Measurements from ENCODE around the gene SLC17A5. TPM values are rescaled to one million over a fixed set of nuclear protein-coding genes. Genes with fewer than 3 reads are reported as not detected.

The SLC17A5 gene
- total RNA-seq, 2 experiments from 2014 or later: 1.7 to 2.0 TPM

- peaks cover 18% of the 10 kb centered on the region for H3K4me1 Mint-ChIP-seq (ENCODE audit: low read depth)
- no peaks in the 10 kb centered on the region for H3K27me3 Mint-ChIP-seq (ENCODE audit: low read depth)
- no peak overlapping the region for H3K27ac Mint-ChIP-seq
- DNase-seq: peak; percentile 11
- no peaks in the 10 kb centered on the region for H3K36me3 Mint-ChIP-seq (ENCODE audit: low read depth)
- intact Hi-C loops (cut with micrococcal nuclease): no loop called here
- H3K9me3 Mint-ChIP-seq: no peaks in the 10 kb centered on the region
- H3K4me3 Mint-ChIP-seq: no peak overlapping the region
- CTCF ChIA-PET: no interaction called here
These were observed 3.4 kb upstream of the SLC17A5 start for GRCh38 chr6:73657201-73657600.

- H3K36me3 Mint-ChIP-seq (ENCODE audit: low read depth): no peaks in the 10 kb centered on the region
- DNase-seq: no peak
- intact Hi-C loops (cut with micrococcal nuclease): no loop called here
- CTCF ChIA-PET: no interaction called here
- H3K27me3 Mint-ChIP-seq (ENCODE audit: low read depth): no peaks in the 10 kb centered on the region
- no peak overlapping the region for H3K4me3 Mint-ChIP-seq
- no peak overlapping the region for H3K27ac Mint-ChIP-seq
- peaks cover 18% of the 10 kb centered on the region for H3K4me1 Mint-ChIP-seq (ENCODE audit: low read depth)
- H3K9me3 Mint-ChIP-seq: no peaks in the 10 kb centered on the region
These were observed 2.8 kb upstream of the SLC17A5 start for GRCh38 chr6:73656531-73657145.

DNA sequence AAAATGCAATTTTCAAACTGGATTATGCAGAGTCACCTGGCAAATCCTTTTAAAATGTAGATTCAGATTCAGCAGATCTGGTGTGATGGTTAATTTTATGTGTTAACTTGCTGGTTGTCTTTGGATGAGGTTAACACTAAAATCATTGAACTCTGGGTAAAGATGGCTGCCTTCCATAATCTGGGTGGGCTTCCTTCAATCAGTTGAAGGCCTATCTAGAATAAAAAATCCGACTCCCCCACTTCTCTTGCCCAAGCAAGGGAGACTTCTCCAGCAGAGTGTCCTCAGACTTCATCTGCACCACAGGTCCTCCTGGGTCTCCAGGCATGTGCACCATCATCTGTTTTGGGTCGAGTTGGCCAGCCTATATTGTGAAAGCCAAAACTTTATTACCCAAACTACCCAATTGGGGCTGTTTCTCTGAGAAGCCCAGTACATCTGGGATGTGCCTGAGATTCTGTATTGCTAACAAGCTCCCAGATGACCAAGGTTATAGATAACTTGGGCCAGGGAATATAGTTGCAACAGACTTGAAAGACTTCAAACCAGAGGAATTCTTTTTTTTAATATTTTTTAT lies 1.6 kb upstream of the SLC17A5 start:
- no peak for DNase-seq
- Mint-ChIP-seq H3K9me3 (no peaks in the 10 kb centered on the region), H3K27me3 (ENCODE audit: low read depth) (no peaks in the 10 kb centered on the region), H3K36me3 (ENCODE audit: low read depth) (no peaks in the 10 kb centered on the region), H3K4me1 (ENCODE audit: low read depth) (peaks cover 18% of the 10 kb centered on the region), H3K4me3 (peak overlapping the region; percentile 32), H3K27ac (no peak overlapping the region)
- intact Hi-C loops (cut with micrococcal nuclease): loop anchor here (2.0 kb wide), 1 partner anchor 67 kb away; no protein-coding TSS in a partner anchor
- CTCF ChIA-PET: interaction anchor here (4.0 kb wide), 1 partner anchor 77 kb away, joined by 22 read pairs; no protein-coding TSS in a partner anchor

- Mint-ChIP-seq H3K4me3 (peak overlapping the region; percentile 92), H3K27me3 (ENCODE audit: low read depth) (no peaks in the 10 kb centered on the region), H3K4me1 (ENCODE audit: low read depth) (peaks cover 17% of the 10 kb centered on the region), H3K36me3 (ENCODE audit: low read depth) (peaks cover 3% of the 10 kb centered on the region), H3K27ac (peak overlapping the region; percentile 86), H3K9me3 (no peaks in the 10 kb centered on the region)
- peak; percentile 83 for DNase-seq
- CTCF ChIA-PET: interaction anchor here (0.6 to 4.0 kb wide), 13 partner anchors 9 to 189 kb away, joined by 3 to 22 read pairs (median 5); partner anchors contain the start of gene EEF1A1
- intact Hi-C loops (cut with micrococcal nuclease): loop anchor here (1.0 to 5.0 kb wide), 8 partner anchors 43 to 1949 kb away; partner anchors contain the start of genes KCNQ5, SENP6 and TMEM30A
These were observed 888 bp downstream of the SLC17A5 start for GRCh38 chr6:73652637-73653570.

GRCh38 chr6:73649783-73650182 lies 4.0 kb downstream of the SLC17A5 start:
- H3K27ac Mint-ChIP-seq: no peak overlapping the region
- peaks cover 11% of the 10 kb centered on the region for H3K4me1 Mint-ChIP-seq (ENCODE audit: low read depth)
- H3K27me3 Mint-ChIP-seq (ENCODE audit: low read depth): no peaks in the 10 kb centered on the region
- CTCF ChIA-PET: interaction anchor here (0.6 kb wide), 1 partner anchor 112 kb away, joined by 3 read pairs; no protein-coding TSS in a partner anchor
- intact Hi-C loops (cut with micrococcal nuclease): loop anchor here (5.0 kb wide), 2 partner anchors 1027 to 1953 kb away; partner anchors contain the start of genes KCNQ5 and SENP6
- H3K36me3 Mint-ChIP-seq (ENCODE audit: low read depth): peaks cover 3% of the 10 kb centered on the region
- DNase-seq: no peak
- H3K4me3 Mint-ChIP-seq: no peak overlapping the region
- no peaks in the 10 kb centered on the region for H3K9me3 Mint-ChIP-seq

DNA sequence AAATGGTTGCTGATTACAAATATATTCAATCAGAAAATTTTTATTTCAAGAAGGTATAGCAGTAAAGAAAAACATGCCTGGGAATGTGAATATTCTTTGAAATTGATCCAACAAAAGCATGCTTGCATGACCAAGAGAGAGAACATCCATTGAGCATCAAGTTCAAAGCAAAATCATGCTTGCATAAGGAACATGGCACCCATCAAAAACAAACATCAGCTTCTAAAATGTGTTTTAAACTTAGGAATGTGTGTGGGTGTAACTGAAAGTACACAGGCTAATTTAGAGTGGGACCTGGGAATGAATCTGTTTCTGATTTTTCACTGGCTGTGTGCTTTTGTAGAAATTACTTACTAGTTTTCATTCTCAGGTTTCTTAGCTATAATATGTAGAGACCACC lies 5.6 kb downstream of the SLC17A5 start:
- CTCF ChIA-PET: interaction anchor here (0.9 to 1.1 kb wide), 3 partner anchors 11 to 1032 kb away, joined by 3 read pairs; no protein-coding TSS in a partner anchor
- no peaks in the 10 kb centered on the region for H3K27me3 Mint-ChIP-seq (ENCODE audit: low read depth)
- H3K4me1 Mint-ChIP-seq (ENCODE audit: low read depth): peaks cover 9% of the 10 kb centered on the region
- H3K36me3 Mint-ChIP-seq (ENCODE audit: low read depth): peaks cover 3% of the 10 kb centered on the region
- no peak for DNase-seq
- no peak overlapping the region for H3K4me3 Mint-ChIP-seq
- intact Hi-C loops (cut with micrococcal nuclease): no loop called here
- H3K27ac Mint-ChIP-seq: no peak overlapping the region
- no peaks in the 10 kb centered on the region for H3K9me3 Mint-ChIP-seq

DNA sequence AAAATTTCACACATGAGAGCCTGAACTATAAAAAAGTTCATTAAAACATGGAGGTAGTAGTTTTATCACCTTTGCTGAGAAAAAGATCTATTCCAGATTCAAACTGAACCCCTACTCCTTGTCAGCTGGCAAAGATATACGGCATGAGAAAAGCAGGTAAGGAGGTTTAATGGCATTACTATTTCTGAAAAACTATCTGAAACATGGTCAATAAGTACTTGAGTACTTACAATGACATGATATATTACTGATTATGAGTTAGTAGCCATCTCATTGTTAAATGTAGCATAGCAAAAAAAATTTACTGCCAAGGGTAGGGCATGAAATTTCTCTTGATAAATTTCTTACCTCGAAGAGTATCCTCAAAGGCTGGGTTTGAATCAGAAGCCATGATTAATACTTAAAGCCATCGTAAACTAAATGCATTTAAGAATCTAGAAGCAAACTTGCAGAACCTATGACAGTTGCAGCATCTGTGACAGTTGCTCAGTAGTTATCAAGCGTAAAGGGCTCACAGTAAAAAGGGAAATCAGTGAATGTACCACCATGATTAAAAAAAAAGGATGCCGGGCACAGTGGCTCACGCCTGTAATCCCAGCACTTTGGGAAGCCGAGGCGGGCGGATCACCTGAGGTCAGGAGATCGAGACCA lies 8.7 kb downstream of the SLC17A5 start:
- no peak for DNase-seq

GRCh38 chr6:73644030-73644429 lies 9.8 kb downstream of the SLC17A5 start:
- H3K27me3 Mint-ChIP-seq (ENCODE audit: low read depth): no peaks in the 10 kb centered on the region
- intact Hi-C loops (cut with micrococcal nuclease): no loop called here
- CTCF ChIA-PET: interaction anchor here (1.0 to 1.7 kb wide), 2 partner anchors 9 to 32 kb away, joined by 4 read pairs; no protein-coding TSS in a partner anchor
- no peaks in the 10 kb centered on the region for H3K9me3 Mint-ChIP-seq
- no peak overlapping the region for H3K4me3 Mint-ChIP-seq
- DNase-seq: no peak
- H3K27ac Mint-ChIP-seq: no peak overlapping the region
- peaks cover 9% of the 10 kb centered on the region for H3K4me1 Mint-ChIP-seq (ENCODE audit: low read depth)
- peaks cover 7% of the 10 kb centered on the region for H3K36me3 Mint-ChIP-seq (ENCODE audit: low read depth)

More for the DNA sequence above, 8.7 kb downstream of the SLC17A5 start:
- H3K36me3 Mint-ChIP-seq (ENCODE audit: low read depth): peaks cover 6% of the 10 kb centered on the region
- intact Hi-C loops (cut with micrococcal nuclease): loop anchor here (1.0 kb wide), 1 partner anchor 9 kb away; no protein-coding TSS in a partner anchor
- H3K27ac Mint-ChIP-seq: no peak overlapping the region
- CTCF ChIA-PET: interaction anchor here (0.6 to 1.7 kb wide), 2 partner anchors 31 to 212 kb away, joined by 3 to 4 read pairs; no protein-coding TSS in a partner anchor
- peaks cover 9% of the 10 kb centered on the region for H3K4me1 Mint-ChIP-seq (ENCODE audit: low read depth)
- H3K9me3 Mint-ChIP-seq: no peaks in the 10 kb centered on the region
- H3K4me3 Mint-ChIP-seq: peak overlapping the region; percentile 83
- H3K27me3 Mint-ChIP-seq (ENCODE audit: low read depth): no peaks in the 10 kb centered on the region

- H3K9me3 Mint-ChIP-seq: no peaks in the 10 kb centered on the region
- peaks cover 7% of the 10 kb centered on the region for H3K36me3 Mint-ChIP-seq (ENCODE audit: low read depth)
- peaks cover 9% of the 10 kb centered on the region for H3K4me1 Mint-ChIP-seq (ENCODE audit: low read depth)
- H3K27me3 Mint-ChIP-seq (ENCODE audit: low read depth): no peaks in the 10 kb centered on the region
- intact Hi-C loops (cut with micrococcal nuclease): no loop called here
- CTCF ChIA-PET: interaction anchor here (1.5 kb wide), 1 partner anchor 10 kb away, joined by 5 read pairs; no protein-coding TSS in a partner anchor
- DNase-seq: no peak
- H3K4me3 Mint-ChIP-seq: no peak overlapping the region
- H3K27ac Mint-ChIP-seq: no peak overlapping the region
These were observed 11.3 kb downstream of the SLC17A5 start for GRCh38 chr6:73642530-73642929.

DNA sequence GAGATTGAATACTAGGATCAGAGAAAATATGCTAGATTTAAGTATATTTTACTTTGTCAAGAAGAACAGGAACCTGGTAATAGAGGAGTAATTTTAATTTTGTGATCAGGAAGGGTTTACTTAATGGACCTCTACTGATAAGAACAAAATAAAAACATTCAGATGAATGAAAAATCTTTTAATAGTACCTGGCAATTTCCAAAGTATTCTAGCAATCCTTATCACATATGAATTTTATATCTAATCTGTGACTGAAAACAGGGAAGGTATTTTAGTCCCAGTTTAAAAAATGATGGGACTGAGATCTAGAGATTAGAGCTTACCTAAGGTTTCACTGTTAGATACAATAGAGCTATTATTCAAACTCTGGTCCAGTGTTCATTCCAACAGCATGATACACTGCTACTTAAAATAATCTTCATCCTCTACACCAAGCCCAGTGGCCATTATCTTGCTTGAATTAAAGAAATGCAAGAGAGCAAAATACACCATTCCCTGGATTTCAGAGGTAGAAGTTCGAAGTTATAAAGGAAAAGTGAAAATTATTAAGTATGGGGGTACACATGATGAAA lies 13.5 kb downstream of the SLC17A5 start:
- peaks cover 7% of the 10 kb centered on the region for H3K36me3 Mint-ChIP-seq (ENCODE audit: low read depth)
- H3K4me3 Mint-ChIP-seq: no peak overlapping the region
- H3K27ac Mint-ChIP-seq: no peak overlapping the region
- peaks cover 5% of the 10 kb centered on the region for H3K4me1 Mint-ChIP-seq (ENCODE audit: low read depth)
- no peaks in the 10 kb centered on the region for H3K9me3 Mint-ChIP-seq
- no peak for DNase-seq
- CTCF ChIA-PET: interaction anchor here (0.7 to 1.1 kb wide), 2 partner anchors 53 to 1259 kb away, joined by 3 read pairs; no protein-coding TSS in a partner anchor
- no peaks in the 10 kb centered on the region for H3K27me3 Mint-ChIP-seq (ENCODE audit: low read depth)
- intact Hi-C loops (cut with micrococcal nuclease): no loop called here

DNA sequence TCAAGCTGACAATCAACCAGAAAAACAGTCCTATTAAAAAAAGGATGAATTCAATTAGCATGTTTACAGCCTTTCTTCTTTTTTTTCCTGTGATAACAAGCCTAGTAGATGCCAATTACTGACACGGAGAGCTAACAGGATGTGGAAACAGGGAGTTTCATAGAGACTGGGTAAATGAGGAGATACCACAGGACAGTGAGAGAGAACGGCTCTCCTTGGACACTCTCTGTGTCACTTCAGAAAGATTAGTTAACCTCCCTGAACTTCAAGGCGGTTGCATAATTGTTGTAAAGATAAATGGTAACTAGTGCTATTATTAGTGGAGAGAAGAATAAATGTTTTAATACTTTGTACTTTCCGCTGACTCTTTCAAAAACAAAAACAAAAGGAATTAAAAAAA lies 14.8 kb downstream of the SLC17A5 start:
- H3K27ac Mint-ChIP-seq: no peak overlapping the region
- no peaks in the 10 kb centered on the region for H3K9me3 Mint-ChIP-seq
- H3K36me3 Mint-ChIP-seq (ENCODE audit: low read depth): peaks cover 10% of the 10 kb centered on the region
- CTCF ChIA-PET: no interaction called here
- no peaks in the 10 kb centered on the region for H3K27me3 Mint-ChIP-seq (ENCODE audit: low read depth)
- no peak for DNase-seq
- intact Hi-C loops (cut with micrococcal nuclease): no loop called here
- no peaks in the 10 kb centered on the region for H3K4me1 Mint-ChIP-seq (ENCODE audit: low read depth)
- H3K4me3 Mint-ChIP-seq: no peak overlapping the region
